ENCODE results near the gene TLR5.

DNA sequence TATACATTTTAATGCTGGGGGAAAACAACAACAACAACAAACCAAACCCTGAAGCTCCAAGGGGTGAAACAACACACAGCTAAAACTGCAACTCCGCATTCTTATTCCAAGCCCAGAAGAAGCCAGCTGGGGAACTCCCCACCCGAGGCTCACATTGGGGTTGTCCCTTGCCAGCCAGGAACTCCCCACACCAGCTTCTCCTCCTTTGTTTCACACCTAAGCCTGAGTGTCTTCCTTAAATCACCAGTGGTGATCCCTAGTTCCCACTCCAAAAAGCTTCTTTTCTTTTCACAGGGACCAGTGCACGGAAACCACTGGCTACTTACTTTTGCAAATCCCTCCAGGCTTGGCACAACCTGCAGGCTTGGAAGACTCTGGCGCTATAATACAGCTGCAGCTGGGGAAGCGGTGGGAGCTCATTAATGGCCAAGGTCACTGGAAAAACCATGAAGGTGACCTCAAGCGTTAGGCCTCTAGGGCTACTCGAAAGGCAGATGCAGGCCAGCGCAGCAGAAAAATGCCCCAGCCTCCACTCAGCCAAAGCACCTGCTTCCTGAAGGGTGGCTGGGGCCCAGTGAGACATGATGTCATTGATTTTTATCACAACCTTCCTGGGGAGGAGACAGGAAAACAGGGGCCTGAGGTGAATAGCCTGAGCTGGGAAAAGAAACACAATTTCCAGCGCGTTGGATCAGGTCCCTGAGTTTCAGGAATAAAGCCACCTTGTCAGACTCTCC is 40.1 kb downstream of the TLR5 start:
- TF ChIP-seq, protein P1, sequence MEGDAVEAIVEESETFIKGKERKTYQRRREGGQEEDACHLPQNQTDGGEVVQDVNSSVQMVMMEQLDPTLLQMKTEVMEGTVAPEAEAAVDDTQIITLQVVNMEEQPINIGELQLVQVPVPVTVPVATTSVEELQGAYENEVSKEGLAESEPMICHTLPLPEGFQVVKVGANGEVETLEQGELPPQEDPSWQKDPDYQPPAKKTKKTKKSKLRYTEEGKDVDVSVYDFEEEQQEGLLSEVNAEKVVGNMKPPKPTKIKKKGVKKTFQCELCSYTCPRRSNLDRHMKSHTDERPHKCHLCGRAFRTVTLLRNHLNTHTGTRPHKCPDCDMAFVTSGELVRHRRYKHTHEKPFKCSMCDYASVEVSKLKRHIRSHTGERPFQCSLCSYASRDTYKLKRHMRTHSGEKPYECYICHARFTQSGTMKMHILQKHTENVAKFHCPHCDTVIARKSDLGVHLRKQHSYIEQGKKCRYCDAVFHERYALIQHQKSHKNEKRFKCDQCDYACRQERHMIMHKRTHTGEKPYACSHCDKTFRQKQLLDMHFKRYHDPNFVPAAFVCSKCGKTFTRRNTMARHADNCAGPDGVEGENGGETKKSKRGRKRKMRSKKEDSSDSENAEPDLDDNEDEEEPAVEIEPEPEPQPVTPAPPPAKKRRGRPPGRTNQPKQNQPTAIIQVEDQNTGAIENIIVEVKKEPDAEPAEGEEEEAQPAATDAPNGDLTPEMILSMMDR (IDR thresholded peaks at IDR 0.05; ENCODE audit: low read length): no peak
- no peak for TF ChIP-seq EZH2 (IDR thresholded peaks at IDR 0.05; ENCODE audit: borderline replicate concordance, low read length)

Measured in OCI-LY1 (cell line).